Cerebellar cortex (tissue), 1 donor: Measurements from ENCODE around the gene UBE3C.
"Not testable (repeated sequence)": the region's sequence is repeated elsewhere in the genome, so short reads cannot be mapped to it uniquely, and the experiment has no call there.

ENCODE experiments used
- DNase-seq: peaks from one replicate; pipeline ENCODE4 v3.0.0-alpha.2; 2015; ENCODE audit warnings: low spot score

The UBE3C gene

DNA sequence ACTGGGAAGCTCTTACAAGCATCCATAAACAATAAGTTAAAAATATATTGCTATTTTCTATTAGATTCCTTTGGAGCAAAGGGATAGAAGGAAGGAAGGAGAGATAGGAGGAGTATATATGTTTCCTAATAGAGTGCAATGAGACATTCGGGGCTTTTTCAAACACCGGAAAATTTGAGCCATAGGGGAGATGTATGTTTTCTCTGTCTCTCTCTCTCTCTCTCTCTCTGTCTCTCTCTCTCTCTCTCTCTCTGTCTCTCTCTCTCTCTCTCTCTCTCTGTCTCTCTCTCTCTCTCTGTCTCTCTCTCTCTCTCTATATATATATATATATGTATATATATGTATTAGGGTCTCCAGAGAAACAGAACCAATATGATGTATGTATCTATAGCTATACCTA, 7.9 kb upstream of the UBE3C start:
- not testable (repeated sequence) for DNase-seq

DNA sequence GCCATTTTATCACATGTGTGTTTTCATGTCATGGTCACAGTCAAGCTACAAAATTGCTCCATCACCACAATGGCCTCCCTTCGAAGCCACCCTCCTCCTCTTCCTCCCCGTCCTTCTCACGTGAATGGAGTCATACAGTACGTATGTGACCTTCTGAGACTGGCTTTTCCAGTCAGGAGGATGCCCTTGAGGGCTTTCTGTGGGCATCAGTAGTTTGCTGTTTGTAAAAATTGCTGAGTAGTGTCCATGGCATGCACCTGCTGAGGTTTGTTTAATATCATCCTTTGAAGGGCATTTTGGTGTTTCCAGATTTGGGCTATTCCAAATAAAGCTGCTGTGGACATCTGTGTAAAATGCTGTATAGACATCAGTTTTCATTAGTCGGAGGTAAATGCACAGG, 5.9 kb upstream of the UBE3C start:
- DNase-seq, result no peak

DNA sequence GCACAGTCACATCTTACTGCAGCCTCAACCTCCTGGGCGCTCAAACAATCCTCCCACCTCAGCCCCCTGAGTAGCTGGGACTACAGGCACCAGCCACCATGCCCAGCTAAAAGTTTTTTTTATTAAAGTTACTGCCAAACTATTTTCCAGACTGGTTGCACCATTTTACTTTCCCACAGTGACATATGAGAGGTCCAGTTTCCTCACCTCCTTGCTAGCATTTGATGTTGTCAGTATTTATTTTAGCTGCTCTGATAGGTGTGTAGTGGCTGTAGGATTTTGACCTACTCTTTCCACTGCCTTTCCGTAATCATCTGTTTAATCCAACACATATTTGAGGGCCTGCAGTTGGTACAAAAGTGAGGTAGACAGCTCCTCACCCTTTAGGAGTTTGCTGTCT, 5.4 kb upstream of the UBE3C start:
- no peak for DNase-seq

DNA sequence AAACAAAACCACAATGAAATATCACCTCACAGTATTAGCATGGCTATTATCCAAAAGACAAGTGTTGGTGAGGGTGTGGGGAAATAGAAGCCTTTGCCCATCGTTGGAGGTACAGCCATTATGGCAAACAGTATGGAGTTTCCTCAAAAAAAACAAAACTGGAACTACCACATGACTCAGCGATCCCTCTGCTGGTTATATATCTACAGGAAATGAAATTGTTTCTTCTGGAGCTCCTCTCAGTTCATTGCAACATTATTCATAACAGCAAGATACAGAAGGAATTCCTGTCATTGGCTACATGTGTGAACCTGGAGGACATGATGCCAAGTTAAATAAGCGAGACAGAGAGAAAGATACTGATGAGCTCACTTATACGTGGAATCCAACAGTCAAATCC, 2.4 kb upstream of the UBE3C start:
- peak; percentile 8 for DNase-seq

DNA sequence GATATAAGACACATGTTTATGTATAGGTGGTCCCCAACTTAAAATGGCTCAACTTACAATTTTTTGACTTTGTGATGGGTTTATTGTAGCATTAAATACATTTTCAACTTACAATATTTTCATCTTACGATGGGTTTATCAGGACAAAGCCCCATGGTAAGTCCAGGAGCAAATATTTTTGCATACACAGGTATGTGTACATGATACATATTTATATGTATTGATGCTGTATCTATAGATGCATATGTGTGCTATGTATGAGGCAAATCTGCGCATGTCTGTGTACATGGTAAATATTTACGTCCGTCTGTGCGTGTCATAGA, 664 bp upstream of the UBE3C start:
- DNase-seq, result no peak

DNA sequence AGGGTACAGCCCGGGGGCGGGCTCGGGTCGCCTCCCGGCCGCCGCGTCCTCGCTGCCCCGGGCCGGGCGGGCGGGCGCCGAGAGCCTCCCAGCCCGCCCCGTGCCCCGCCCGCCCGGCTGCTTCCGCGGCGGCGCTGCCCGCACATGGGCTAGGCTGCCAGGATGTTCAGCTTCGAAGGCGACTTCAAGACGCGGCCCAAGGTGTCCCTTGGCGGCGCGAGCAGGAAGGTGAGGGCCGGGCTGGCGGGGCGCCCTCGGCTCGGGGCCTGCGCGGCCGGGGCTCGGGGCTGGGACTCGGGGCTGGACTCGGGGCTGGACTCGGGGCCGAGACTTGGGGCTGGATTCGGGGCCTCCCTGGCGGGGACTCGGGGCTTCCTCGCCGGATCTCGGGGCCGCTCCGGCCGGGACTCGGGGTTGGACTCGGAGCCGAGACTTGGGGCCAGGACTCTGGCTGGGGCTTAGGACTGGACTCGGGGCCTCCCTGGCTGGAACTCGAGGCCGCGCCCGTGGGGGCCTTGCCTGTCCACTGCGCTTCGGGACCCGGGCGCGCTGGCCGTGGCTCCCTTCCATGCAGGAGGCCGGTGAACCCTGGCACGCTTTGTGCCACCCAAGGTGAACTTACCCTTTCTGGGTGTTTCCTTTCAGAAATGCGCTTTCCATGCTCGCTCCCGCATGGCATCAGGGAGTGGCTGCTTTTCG, 534 bp downstream of the UBE3C start:
- DNase-seq, result no peak

DNA sequence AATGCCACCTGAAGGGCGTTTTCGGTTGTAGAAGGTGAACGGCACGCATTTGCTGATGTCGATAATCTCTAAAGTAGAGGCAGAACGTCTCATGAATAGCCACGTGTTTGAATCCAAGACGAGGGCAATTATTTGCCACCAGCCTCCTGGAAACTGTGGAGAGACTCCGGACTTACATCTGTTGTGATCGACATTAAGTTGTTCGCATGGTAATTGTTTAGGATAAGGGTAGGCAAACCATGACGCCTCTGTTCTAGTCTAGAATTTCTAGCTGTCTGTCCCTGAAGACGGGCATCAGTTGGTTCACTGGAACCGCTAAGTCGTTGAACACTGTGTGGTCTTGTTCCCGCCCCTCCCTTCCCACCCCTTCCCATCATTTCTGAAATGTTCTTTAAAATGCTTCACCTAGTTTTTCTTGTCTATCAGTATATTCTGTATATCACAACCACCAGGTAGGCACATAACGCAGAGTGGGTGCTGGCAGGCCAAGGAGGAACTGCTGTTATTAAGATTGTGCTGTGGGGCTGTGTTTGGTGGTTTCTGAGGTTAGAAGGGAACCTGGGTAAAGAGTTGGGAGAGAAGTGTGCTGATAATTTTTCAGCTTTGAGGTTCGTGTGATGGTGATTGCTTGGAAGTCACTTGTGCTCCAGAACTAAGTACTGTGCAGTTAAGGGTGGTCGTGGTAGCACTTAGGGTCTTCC, 1.2 kb downstream of the UBE3C start:
- no peak for DNase-seq

DNA sequence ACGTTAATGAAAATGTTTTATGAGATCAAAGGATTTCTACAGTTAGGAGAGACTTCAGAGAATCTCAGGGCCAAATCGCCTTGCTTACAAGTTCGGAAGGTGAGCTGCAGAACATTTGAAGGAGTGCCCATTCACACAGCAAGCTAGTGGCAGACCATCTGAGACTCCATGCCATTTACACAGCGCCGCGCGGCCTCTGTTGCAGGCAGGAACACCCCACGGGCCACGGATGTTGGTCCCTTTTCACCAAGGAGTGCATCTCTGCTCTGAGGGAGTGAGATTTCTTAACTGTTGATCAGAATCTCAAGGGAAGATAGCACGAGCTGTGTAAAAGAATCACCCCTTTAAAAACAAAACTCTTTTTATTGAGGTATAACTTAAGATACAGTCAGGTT, 1.8 kb downstream of the UBE3C start:
- no peak for DNase-seq

DNA sequence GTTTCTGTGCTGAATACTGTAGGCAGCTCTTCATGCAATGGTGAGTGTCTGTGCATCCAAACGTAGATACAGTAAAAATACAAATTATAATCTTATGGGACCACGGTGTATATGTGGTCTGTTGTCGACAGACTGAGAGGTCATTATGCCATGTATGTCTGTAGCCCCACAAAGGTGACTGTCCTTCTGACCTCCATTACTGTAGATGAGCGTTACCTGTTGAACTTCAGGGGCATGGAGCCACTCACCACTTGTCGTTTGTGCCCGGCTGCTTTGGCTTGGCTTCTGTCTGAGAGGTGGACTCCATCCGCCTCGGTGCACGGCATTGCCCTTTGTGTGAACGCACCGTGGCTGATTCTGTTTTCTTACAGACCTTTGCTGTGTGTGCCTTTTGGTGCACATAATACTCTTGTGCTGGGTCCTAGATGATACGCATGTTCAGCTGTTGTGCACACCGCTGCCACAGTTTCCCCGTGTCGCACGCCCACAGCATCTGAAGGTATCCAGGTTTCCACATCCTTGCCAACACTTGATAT, 2.9 kb downstream of the UBE3C start:
- DNase-seq, result no peak

DNA sequence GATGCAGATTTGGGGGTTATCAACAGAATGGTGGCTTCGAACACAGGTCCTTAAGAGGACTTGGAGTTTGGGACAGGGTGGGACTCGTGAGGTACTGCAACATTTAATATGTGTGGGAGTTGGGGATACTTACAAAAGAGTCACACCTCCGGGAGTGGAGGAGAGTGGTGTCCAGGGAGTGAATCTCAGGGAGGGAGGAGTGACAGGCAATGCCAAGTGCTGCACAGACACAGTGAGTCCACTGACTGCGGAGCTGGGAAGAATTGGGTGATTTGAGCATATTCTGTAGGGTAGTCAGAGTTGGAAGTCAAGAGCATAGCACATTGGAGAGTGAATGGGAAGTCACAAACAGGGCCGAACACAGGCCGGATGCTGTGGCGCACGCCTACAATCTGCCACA, 5.1 kb downstream of the UBE3C start:
- DNase-seq, result no peak

DNA sequence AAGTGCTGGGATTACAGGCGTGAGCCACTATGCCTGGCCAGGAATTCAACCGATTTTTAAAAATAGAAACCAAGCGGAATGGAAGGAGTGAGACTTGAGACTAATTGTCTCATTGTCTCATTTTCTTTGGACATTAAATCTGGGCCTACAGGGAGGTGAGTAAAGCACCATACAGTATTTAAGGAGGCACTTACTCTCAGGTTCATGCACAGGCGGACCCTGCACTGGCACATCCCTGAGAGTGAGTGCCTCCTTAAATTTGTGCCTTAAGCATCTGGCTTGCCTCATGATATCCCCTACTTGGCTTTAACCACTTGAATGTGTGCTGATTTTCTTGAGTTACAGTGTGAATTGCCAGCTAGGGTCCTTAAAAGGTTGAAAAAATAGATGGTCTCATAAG, 10.6 kb downstream of the UBE3C start:
- no peak for DNase-seq

DNA sequence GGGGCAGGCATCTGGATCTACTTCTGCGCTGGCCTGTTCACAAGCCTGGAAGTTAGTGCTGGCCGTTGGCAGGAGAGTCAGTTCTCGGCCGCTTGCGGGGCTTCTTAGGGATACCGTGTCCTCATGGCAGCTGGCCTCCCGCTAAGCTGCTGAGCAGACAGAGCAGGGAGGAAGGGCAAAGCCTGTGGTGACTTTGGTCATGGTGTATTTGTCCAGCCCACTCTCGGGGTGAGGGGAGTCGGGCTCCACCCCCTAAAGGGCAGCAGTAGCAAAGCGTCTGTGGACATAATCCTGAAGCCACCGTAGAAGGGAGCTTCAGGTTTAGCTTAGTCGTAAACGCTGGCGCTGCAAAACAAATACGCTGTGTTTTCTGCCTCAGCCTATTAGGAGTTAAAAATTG, 12.2 kb downstream of the UBE3C start:
- peak; percentile 26 for DNase-seq

DNA sequence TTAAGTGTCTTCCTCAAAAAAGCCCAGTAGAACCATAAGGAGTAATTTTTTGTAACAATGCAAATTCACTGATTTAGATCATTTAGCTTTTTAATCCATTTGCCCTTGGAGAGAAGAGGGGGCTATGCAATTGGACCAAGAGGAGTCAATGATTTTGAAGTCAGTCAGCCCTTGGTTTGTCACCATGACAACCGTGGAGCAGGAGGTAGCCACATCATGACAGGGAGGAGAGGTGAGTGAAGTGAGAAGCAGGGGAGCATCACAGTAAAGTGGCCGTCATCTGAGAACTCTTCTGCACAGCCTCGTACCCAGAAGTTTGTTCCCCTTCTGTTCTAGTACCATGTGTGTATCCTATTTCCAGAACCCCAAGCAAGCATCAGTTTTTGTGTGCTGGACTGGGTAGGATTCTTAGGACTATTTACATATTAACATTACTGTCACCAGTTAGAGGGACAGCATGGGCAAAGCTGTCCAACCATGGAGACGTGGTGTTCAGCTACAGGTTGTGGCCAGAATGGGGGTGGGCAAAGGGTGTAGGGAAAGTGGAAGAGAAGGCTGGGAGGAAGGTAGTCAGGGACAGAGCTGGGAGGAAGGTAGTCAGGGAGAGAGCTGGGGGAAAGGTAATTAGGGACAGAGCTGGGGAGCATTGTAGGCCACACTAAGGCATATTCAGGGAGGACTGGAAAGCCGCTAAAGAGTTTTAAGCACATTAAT, 13.1 kb downstream of the UBE3C start:
- DNase-seq, result peak; percentile 30

DNA sequence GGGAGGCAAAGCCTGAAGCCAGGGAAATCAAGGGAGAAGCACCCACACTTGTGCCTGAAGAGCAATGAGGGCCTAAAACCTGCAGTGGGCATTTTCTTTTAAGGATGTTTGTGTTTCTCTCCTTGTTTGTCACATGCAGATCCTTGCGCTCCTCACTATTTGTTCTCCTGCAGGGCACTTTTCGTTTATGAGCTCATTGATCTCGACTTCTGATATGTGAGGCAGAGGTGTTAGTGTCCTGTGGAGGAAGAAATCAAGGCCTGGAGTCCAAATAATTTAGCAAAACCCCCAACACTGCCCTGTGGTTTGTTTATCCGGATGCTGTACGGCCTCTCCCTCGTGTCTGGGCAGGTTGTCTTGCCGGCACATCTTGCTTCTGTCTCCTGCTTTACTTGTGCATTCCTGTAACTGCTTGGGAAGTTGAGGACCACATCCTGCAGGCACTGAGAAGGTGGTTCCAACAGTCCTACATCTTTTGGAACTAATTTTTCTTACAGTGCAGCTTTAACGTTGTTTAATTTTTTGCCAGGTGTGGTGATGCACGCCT, 13.7 kb downstream of the UBE3C start:
- no peak for DNase-seq

DNA sequence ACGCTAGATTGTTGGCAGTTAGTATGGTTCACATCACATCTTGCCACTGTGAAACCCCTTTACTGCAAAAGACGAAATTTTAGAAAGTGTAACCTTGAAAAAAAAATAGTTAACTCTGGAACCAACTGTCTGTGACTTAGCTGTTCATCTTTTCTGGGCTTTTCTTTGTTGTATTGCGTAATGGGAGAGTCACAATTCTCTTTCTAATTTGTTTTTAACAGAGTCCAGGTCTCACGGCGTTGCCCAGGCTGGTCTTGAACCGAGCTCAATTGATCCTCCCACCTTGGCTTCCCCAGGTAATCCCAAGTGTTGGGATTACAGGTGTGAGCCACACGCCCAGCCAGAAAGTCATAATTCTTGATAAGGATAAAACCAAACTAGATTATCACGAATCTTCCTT, 14.5 kb downstream of the UBE3C start:
- DNase-seq, result no peak

DNA sequence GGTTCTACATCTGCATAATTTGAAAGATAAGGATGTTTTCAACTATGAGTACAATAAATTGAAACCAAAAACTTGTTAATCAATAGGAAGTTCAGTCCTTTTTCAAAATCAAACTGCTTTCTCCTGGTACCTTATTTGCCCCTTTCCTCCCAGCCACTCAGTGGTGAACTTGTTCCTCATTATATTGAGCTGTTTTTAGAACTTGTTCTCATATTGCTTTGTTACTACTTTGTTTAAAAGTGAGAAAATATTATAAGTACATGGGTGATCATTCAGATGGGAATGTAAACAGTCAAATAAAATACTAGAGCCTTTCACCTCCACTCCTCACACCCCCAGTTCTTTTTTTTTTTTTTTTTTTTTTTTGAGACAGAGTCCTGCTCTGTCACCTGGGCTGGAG, 17.2 kb downstream of the UBE3C start:
- DNase-seq, result no peak

DNA sequence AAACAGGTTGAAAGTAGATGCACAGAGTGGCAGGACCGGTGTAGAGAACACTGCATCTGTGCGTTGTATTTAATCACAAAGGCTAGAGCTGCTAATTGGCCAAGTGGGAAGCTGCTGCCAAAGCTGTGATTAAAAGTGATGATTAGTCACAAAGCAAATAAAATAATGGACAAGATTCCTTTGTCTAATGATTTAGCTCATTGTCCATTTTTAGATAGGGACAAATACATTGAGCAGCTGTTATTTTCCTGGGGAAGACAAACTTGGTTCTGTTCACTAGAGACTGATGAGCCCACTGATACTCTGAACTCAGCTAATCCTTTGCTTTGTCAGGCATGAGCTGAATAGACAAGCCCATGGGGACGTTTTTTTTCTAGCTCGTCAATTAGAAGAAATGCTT, 19.7 kb downstream of the UBE3C start:
- DNase-seq, result no peak

DNA sequence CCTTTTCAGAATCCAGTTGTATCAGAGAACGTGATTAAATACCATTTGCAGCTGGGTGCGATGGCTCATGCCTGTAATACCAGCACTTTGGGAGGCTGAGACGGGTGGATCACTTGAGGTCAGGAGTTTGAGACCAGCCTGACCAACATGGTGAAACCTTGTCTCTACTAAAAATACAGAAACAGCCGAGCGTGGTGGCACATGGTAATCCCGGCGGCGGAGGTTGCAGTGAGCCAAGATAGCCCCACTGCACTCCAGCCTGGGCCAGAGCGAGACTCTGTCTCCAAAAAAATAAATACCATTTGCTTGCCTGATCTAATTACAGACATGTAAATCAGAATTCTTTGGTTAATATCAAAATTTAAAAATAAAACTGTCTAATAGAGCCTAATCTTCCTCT, 20.8 kb downstream of the UBE3C start:
- DNase-seq, result not testable (repeated sequence)

DNA sequence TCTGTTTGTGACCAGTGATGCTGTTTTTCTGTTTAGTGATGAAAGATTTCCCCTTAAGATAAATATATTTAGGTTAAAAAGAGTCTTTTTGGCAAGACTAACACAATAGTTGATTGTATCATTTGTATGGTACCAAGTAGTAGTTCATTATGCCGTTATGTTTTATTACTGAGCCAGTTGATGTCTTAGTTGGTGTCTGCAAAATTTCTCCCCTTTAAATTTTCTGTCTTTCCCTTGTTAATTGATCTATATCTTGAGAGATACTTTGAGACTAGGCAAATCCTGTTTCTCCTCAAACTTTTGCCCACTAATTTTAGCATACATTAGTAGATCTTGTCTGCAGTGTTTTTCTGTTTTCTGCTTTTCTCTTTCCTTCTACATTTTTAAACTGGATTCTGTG, 21.7 kb downstream of the UBE3C start:
- DNase-seq, result no peak

DNA sequence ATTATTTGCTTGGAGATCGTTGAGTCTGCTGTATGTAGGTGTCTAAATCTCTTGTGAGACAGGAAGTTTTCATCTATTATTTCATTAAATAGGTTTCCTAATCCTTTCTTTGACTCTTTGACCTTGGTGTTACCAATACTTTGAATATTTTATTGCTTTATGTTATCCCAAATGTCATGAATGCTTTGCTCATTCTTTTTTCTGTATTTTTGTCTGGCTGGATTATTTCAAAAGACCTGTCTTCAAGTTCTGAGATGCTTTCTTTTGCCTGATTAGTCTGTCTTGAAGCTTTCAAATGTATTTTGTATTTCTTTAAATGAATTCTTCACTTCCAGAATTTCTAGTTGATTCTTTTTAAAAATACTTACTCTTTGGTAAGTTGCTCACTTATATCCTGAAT, 27.3 kb downstream of the UBE3C start:
- no peak for DNase-seq

DNA sequence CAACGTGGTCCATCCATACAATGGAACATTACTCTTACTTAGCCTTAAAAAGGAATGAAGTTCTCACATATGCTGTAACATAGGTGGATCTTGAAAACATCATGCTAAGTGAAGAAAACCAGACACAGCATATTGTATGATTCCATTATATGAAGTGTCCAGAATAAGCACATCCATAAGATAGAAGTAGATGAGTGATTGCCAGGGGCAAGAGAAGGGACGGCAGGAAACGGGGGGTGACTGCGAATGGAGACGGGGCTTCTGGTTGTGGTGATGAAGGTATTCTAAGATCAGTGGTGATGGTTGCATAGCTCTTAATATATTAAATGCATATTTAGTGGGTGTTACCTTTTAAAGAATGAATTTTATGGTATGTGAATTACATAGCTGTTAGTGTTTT, 29.8 kb downstream of the UBE3C start:
- no peak for DNase-seq

DNA sequence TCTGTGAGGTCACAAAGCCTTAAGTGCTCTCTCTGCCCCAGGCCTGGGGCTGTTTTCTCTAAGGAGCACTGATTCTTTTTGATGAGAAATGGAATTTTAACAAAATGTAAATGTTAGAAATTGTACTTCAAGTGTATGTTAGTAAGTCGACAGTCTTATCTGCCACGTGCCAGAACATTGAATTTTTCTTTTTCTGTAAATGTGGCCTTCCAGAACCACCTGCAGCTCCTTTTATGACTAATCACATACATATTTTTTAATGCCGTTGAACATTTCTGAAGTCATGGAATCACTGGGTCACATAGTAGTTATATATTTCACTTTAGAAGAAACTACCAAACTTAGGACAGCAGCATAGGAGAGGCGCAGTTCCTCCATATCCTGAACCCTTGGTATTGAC, 38.0 kb downstream of the UBE3C start:
- no peak for DNase-seq
